ENCODE results near the gene CCDC167.

DNA sequence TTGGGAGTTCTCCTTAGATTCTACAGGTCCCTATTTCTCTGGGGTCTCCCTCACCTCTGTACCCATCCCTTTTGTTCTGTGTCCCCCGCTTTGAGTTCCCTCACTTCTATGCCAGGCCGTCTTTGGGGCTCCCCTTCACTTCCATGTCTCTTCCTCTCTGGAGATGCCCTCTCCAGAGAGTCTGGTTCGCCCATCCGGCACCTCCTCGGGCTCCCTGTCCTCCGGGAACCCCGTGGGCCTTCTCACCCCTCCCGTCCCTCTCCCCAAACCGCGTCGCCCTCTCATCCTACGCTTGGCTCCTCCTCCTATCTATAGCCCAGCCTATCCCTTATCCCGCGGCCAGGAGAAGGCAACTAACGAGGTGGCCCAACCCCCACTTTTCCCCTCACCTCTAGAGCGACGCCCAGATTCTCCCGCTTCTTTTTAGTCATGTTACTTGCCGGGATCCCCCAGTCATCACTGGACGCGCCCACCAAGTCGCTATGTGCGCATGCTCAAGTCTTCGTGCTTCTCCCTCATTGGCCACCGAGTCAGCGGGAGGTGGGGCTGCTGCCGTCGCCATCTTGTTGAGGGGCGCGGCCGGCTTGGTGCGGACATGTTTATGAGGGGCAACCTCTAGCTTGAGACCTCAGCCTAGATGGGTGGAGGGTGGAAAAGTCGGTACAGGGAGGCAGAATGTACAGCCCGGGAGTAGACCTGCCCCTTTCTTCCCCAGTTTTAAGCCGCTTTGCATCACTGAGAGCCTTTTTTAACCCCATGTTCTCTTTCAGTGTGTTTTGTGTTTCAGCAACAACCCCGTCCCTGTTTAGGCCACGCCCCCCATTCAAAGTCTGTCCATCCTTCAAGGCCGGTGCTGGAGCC lies at the start of gene CCDC167:
- TF ChIP-seq, protein P1, sequence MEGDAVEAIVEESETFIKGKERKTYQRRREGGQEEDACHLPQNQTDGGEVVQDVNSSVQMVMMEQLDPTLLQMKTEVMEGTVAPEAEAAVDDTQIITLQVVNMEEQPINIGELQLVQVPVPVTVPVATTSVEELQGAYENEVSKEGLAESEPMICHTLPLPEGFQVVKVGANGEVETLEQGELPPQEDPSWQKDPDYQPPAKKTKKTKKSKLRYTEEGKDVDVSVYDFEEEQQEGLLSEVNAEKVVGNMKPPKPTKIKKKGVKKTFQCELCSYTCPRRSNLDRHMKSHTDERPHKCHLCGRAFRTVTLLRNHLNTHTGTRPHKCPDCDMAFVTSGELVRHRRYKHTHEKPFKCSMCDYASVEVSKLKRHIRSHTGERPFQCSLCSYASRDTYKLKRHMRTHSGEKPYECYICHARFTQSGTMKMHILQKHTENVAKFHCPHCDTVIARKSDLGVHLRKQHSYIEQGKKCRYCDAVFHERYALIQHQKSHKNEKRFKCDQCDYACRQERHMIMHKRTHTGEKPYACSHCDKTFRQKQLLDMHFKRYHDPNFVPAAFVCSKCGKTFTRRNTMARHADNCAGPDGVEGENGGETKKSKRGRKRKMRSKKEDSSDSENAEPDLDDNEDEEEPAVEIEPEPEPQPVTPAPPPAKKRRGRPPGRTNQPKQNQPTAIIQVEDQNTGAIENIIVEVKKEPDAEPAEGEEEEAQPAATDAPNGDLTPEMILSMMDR (IDR thresholded peaks at IDR 0.05): no peak
- no peak for TF ChIP-seq POLR2A (IDR thresholded peaks at IDR 0.05)
